ENCODE data around the gene OXLD1. TPM values are rescaled to one million over a fixed set of nuclear protein-coding genes. Genes with fewer than 3 reads are reported as not detected.

OXLD1 gene
- total RNA-seq, 6 donors from 2014 or later: 32.2 to 46.7 (median 38.5) TPM

DNA sequence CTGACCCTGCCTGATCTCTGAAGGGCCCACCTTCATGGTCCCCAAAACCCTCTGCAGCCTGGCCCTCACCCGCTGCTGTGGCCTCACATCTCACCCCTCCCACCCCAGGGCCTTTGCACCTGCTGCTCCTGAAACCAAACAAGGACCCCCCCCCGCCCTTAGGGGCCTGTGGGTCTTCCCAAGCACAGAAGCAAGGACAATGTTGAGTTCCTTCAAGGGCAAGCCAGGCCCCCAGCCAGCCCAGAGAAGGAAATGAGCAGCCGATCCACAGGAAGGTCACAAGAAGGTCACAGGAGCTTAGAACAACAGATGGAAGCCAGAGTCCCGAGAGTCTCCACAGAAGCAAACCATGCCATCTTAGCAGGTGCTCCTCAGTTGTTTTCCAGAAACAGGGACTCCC is 9.6 kb downstream of the OXLD1 start:
- TF ChIP-seq, protein P1, sequence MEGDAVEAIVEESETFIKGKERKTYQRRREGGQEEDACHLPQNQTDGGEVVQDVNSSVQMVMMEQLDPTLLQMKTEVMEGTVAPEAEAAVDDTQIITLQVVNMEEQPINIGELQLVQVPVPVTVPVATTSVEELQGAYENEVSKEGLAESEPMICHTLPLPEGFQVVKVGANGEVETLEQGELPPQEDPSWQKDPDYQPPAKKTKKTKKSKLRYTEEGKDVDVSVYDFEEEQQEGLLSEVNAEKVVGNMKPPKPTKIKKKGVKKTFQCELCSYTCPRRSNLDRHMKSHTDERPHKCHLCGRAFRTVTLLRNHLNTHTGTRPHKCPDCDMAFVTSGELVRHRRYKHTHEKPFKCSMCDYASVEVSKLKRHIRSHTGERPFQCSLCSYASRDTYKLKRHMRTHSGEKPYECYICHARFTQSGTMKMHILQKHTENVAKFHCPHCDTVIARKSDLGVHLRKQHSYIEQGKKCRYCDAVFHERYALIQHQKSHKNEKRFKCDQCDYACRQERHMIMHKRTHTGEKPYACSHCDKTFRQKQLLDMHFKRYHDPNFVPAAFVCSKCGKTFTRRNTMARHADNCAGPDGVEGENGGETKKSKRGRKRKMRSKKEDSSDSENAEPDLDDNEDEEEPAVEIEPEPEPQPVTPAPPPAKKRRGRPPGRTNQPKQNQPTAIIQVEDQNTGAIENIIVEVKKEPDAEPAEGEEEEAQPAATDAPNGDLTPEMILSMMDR (IDR thresholded peaks at IDR 0.05): no peak
- TF ChIP-seq POLR2AphosphoS5 (IDR thresholded peaks at IDR 0.05) (no peak), EP300 (IDR thresholded peaks at IDR 0.05) (no peak), POLR2A (IDR thresholded peaks at IDR 0.05) (no peak)
- Histone ChIP-seq H3K27me3 (no peaks in the 10 kb centered on the region), H3K4me3 (no peak overlapping the region), H3K27ac (no peak overlapping the region), H3K4me1 (peaks cover 0 to 3% (median 0%) of the 10 kb centered on the region in 4 donors), H3K9me3 (no peaks in the 10 kb centered on the region), H3K36me3 (no peaks in the 10 kb centered on the region)
- WGBS, 2 donors: 46 to 56% methylated on average over 2 to 4 of the region's 4 CpGs
- DNase-seq (no peak), ATAC-seq (ENCODE audit: low FRiP score in 2 of 2) (no peak)

DNA sequence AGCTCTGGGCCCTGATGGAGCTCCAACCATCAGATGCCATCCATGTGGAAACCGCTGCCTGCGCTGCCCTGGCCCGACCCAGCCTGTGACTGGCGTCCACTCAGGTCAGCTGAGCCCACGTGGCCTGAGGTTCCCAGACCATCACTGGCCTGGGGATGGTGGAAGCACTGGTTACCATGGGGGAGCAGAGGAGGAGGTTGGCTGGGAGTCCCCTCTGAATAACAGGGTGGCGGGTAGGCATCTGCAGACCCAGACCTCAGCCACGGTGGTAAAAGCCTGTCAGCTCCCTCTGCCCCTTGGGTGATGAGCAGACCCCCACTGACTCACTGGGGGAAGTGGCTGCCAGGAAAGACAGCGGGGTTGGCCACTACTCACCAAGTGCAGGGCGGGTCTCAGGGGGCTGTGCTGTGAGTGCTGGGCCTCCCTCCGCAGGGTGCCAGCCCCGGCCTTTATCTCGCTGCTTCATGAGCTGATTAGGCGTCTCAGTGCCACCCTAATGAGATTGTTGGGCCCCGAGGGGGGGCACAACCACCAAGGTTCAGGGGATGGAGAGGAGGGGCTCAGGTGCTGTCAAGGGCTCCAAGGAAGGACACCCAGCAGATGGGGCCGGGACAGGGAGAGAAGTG is 10.2 kb downstream of the OXLD1 start, which contains the start of gene PDE6G:
Gene PDE6G, minus strand, starts transcription at position 425 of the 626 bp plus-strand sequence. CDS start 3,237 bp downstream, outside the sequence.
- Histone ChIP-seq H3K9me3 (no peaks in the 10 kb centered on the region), H3K4me3 (no peak within 1 kb of the TSS), H3K27me3 (no peaks in the 10 kb centered on the region), H3K36me3 (no peaks in the 10 kb centered on the region), H3K27ac (no peak within 1 kb of the TSS), H3K4me1 (peaks cover 0 to 3% (median 0%) of the 10 kb centered on the region in 4 donors)
- ATAC-seq (ENCODE audit: low FRiP score in 2 of 2) (no peak), DNase-seq (no peak)
- 91 to 94% methylated on average over 4 to 15 of the region's 15 CpGs for WGBS, 2 donors
- TF ChIP-seq, protein P1 (IDR thresholded peaks at IDR 0.05): no peak
- TF ChIP-seq EP300 (IDR thresholded peaks at IDR 0.05) (no peak), POLR2A (IDR thresholded peaks at IDR 0.05) (no peak), POLR2AphosphoS5 (IDR thresholded peaks at IDR 0.05) (no peak)

DNA sequence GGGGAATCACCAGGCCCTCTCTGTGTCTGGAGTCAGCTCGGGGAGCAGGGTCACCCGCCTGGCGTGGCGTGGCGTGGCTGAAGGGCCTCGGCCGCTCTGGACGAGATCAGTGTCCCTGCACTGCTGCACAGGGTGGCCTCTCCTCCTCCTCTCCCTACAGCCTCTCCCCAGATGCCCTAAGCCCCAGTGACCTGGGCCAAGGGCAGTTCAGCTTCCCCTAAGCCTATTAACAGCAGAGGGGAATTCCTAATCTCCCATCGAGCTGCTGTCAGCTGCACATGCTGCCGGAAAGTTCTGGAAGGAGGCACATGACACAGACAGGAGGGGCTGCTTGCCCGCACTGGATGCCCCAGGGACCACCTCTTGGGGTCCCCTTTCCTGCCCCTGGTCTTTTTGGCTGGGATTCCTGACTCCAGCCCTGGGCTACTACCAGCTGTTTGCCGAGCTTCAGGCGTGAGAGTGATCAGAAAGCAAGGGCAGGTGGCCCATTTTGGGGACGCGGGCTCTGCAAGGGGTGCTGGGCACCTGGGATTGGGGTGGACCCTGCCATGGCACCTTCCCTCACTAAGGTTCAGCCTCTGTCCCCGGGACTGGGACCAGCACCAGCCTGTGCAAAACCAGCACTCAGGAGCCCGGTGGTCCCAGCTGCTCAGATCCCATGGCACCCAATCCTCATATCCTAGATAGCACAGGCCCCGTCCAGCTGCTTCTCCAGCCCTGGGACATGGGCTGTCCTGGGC is 10.9 kb downstream of the OXLD1 start:
- peaks cover 0 to 3% (median 0%) of the 10 kb centered on the region in 4 donors for H3K4me1 ChIP-seq
- no peaks in the 10 kb centered on the region for H3K9me3 ChIP-seq
- H3K4me3 ChIP-seq: no peak overlapping the region
- WGBS, 2 donors: 90 to 94% methylated on average over 13 to 15 of the region's 18 CpGs
- no peak for DNase-seq
- no peak for ATAC-seq (ENCODE audit: low FRiP score in 2 of 2)
- H3K27me3 ChIP-seq: no peaks in the 10 kb centered on the region
- no peak overlapping the region for H3K27ac ChIP-seq
- no peaks in the 10 kb centered on the region for H3K36me3 ChIP-seq
- TF ChIP-seq, protein P1 (IDR thresholded peaks at IDR 0.05): no peak
- TF ChIP-seq EP300 (IDR thresholded peaks at IDR 0.05) (no peak), POLR2AphosphoS5 (IDR thresholded peaks at IDR 0.05) (no peak), POLR2A (IDR thresholded peaks at IDR 0.05) (no peak)

DNA sequence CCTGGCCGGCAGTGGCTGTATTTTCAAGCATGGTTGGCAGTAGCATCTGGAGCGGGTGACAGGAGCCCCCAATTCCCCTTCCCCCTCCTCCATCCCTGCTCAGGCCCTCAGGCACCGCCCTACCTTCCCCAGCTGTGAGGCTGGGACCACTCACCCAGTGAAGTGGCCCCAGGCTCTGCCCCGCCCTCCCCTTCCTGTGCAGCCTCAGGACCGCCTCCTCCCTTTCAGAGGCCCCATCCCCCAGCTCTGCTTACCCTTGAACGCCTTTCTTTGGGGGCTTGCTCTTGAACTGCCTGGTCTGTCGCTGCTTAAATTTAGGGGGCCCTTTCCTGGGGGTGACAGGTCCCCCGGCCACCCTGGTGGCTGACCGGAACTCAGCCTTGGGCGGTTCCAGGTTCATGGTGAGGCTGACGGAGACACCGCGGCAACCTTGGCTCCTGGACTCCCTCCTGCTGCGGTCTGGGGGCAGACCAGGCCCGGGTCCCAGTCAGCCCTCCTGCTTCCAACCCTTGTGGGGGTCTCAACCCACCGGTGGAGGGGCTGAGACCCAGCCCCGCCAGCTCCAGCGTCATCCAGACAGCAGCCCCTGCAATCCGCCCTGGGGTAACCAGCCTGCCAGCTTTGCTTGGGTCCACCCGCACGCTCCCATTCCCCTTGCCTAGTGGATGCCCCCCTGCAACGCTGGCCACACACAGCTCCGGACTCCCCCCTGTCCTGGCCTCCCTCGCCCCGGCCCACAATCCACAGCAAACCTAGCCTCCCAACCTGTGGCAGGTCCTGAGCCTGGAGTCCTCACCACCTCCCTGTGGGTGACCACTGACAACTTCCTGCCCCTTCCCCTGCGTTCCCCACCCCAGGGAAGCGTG is 13.3 kb downstream of the OXLD1 start:
- peaks cover 0 to 8% (median 2%) of the 10 kb centered on the region in 4 donors for H3K9me3 ChIP-seq
- ATAC-seq (ENCODE audit: low FRiP score in 2 of 2) (peak in 1 of 2 donors; percentile 17), DNase-seq (peak in 1 of 2 donors; percentile 69)
- no peak overlapping the region for H3K27ac ChIP-seq
- peaks cover 0 to 11% (median 6%) of the 10 kb centered on the region in 4 donors for H3K27me3 ChIP-seq
- no peak for TF ChIP-seq POLR2A (IDR thresholded peaks at IDR 0.05)
- no peak for TF ChIP-seq POLR2AphosphoS5 (IDR thresholded peaks at IDR 0.05)
- TF ChIP-seq, protein P1 (IDR thresholded peaks at IDR 0.05): no peak
- no peak for TF ChIP-seq EP300 (IDR thresholded peaks at IDR 0.05)
- 29 to 37% methylated on average over 16 to 21 of the region's 27 CpGs for WGBS, 2 donors
- no peaks in the 10 kb centered on the region for H3K36me3 ChIP-seq
- peaks cover 0 to 3% (median 2%) of the 10 kb centered on the region in 4 donors for H3K4me1 ChIP-seq
- H3K4me3 ChIP-seq: peak overlapping the region in 2 of 4 donors; percentile 17 to 30
